Transverse colon (tissue), 4 donors: ENCODE results near the gene AADAT. TPM values are rescaled to one million over a fixed set of nuclear protein-coding genes. Genes with fewer than 3 reads are reported as not detected.
"Not testable (repeated sequence)": the region's sequence is repeated elsewhere in the genome, so short reads cannot be mapped to it uniquely, and the experiment has no call there.

Source experiments
- DNase-seq: peaks from one replicate; pipeline ENCODE4 v3.0.0-alpha.2; 2019
- H3K27ac ChIP-seq, 4 donors: fragments of 200-600 bp; sonication (generic); 2 replicates each; pipeline ENCODE4 v1.5.1; 2016 to 2018; ENCODE audit warnings: inconsistent platforms in 4 of 4
- H3K27me3 ChIP-seq: fragments of 200-600 bp; sonication (generic); 2 replicates; pipeline ENCODE4 v1.5.1; 2017; ENCODE audit warnings: inconsistent platforms
- H3K36me3 ChIP-seq, 4 donors: fragments of 200-600 bp; sonication (generic); 2 replicates each; pipeline ENCODE4 v1.5.1; 2017 to 2019; ENCODE audit warnings: inconsistent platforms in 4 of 4
- H3K4me1 ChIP-seq, 4 donors: fragments of 200-600 bp; sonication (generic); 2 replicates each; pipeline ENCODE4 v1.5.1; 2017 to 2020; ENCODE audit warnings: inconsistent platforms in 4 of 4
- H3K4me3 ChIP-seq, 4 donors: fragments of 200-600 bp; sonication (generic); 1 replicate in 1 of 4; 2 replicates in 3 of 4; pipeline versions ENCODE4 v1.5.1 to v1.6.1; 2017 to 2019; ENCODE audit warnings: inconsistent platforms in 4 of 4
- H3K9me3 ChIP-seq, 2 donors: fragments of 200-600 bp; sonication (generic); 2 replicates each; pipeline ENCODE4 v1.5.1; 2017 to 2019; ENCODE audit warnings: inconsistent platforms in 2 of 2
- CTCF ChIP-seq, 5 experiments: fragments of 200-600 bp in 3 of 5; fragments of 450-650 bp in 2 of 5; sonication (generic) in 3 of 5; IDR thresholded peaks; 1 replicate in 2 of 5; 2 replicates in 3 of 5; pipeline ENCODE4 v1.5.1; 2016 to 2017; ENCODE audit warnings: antibody characterized with exemption in 5 of 5, inconsistent platforms in 3 of 5, mild to moderate bottlenecking in 2 of 5, moderate library complexity in 1 of 5
- EP300 ChIP-seq: sonication (generic); formaldehyde crosslinking; IDR thresholded peaks from one replicate; pipeline ENCODE4 v1.6.1; 2017; ENCODE audit warnings: antibody characterized with exemption, low read depth
- POLR2A ChIP-seq: fragments of 450-650 bp; IDR thresholded peaks from one replicate; pipeline ENCODE4 v1.6.1; 2016; ENCODE audit warnings: antibody characterized with exemption, mild to moderate bottlenecking, moderate library complexity
- POLR2AphosphoS5 ChIP-seq, 3 donors: sonication (generic); formaldehyde crosslinking; IDR thresholded peaks; one replicate each; pipeline ENCODE4 v1.6.1; 2016; ENCODE audit warnings: antibody characterized with exemption in 3 of 3
- WGBS, 2 donors: methylation state at CpG; one replicate each; pipeline ENCODE4 v1.1.5; 2018; ENCODE audit warnings: low coverage in 1 of 2; 5-methylcytosine and 5-hydroxymethylcytosine counted together
- in situ Hi-C, 4 donors: fragments of 200-750 bp; cut with MboI; loops; one replicate each; pipeline versions ENCODE4 v1.15.0 to v1.15.1; 2017; ENCODE audit warnings: low sequenced_read_pairs in 3 of 4, low pct_ligation_motif_present in 1 of 4, low pct_unique_long_range_greater_than_20kb in 1 of 4
- intact Hi-C: fragments of 100-400 bp; cut with DNase I; formaldehyde crosslinking; loops from one replicate; pipeline ENCODE4 v1.15.1; 2023; ENCODE audit warnings: low total_unique reads
- total RNA-seq, 4 donors: library from RNA; depleted of rRNA; stranded (reverse); fragments of >200 nt; gene quantifications; one replicate each; pipeline ENCODE4 v1.1.0, GENCODE V29; 2016

The AADAT gene
- total RNA-seq, 4 donors from 2014 or later: 2.7 to 10.9 (median 4.0) TPM; not detected in 1

- DNase-seq: no peak
- intact Hi-C loops (no loop called here), in situ Hi-C loops (no loop called here)
- TF ChIP-seq EP300 (no peak), CTCF (IDR thresholded peaks at IDR 0.05) (no peak), POLR2A (no peak), POLR2AphosphoS5 (IDR thresholded peaks at IDR 0.05) (no peak)
- no peaks in the 10 kb centered on the region for H3K4me1 ChIP-seq
- no peak overlapping the region for H3K27ac ChIP-seq
- no peak overlapping the region for H3K4me3 ChIP-seq
- no peaks in the 10 kb centered on the region for H3K27me3 ChIP-seq
- H3K36me3 ChIP-seq: no peaks in the 10 kb centered on the region
- no peaks in the 10 kb centered on the region for H3K9me3 ChIP-seq
Measured at GRCh38 chr4:170122252-170122651, 32.5 kb upstream of the AADAT start.

GRCh38 chr4:170114636-170115035, 24.9 kb upstream of the AADAT start:
- H3K27me3 ChIP-seq: peaks cover 6% of the 10 kb centered on the region
- TF ChIP-seq CTCF (IDR thresholded peaks at IDR 0.05) (no peak), EP300 (no peak), POLR2AphosphoS5 (IDR thresholded peaks at IDR 0.05) (no peak), POLR2A (no peak)
- H3K27ac ChIP-seq: no peak overlapping the region
- intact Hi-C loops (no loop called here), in situ Hi-C loops (no loop called here)
- DNase-seq: no peak
- WGBS, 2 donors: 66 to 84% methylated on average over 4 of the region's 4 CpGs
- H3K9me3 ChIP-seq: no peaks in the 10 kb centered on the region
- no peak overlapping the region for H3K4me3 ChIP-seq
- no peaks in the 10 kb centered on the region for H3K4me1 ChIP-seq
- no peaks in the 10 kb centered on the region for H3K36me3 ChIP-seq

GRCh38 chr4:170114183-170114582, 24.4 kb upstream of the AADAT start:
- H3K4me1 ChIP-seq, H3K36me3 ChIP-seq, H3K9me3 ChIP-seq, H3K27ac ChIP-seq, H3K27me3 ChIP-seq, in situ Hi-C loops, intact Hi-C loops, H3K4me3 ChIP-seq, DNase-seq: not testable (repeated sequence)
- 23 to 50% methylated on average over 1 of the region's 1 CpG for WGBS, 2 donors

GRCh38 chr4:170111546-170111945, 21.8 kb upstream of the AADAT start:
- H3K4me1 ChIP-seq: no peaks in the 10 kb centered on the region
- H3K27me3 ChIP-seq: peaks cover 6% of the 10 kb centered on the region
- H3K36me3 ChIP-seq: no peaks in the 10 kb centered on the region
- no peak for DNase-seq
- no peak for TF ChIP-seq POLR2A
- no peak for TF ChIP-seq EP300
- TF ChIP-seq CTCF (IDR thresholded peaks at IDR 0.05): no peak
- no peak for TF ChIP-seq POLR2AphosphoS5 (IDR thresholded peaks at IDR 0.05)
- WGBS, 2 donors: 82 to 92% methylated on average over 2 to 3 of the region's 3 CpGs
- intact Hi-C loops (no loop called here), in situ Hi-C loops (no loop called here)
- H3K4me3 ChIP-seq: no peak overlapping the region
- H3K9me3 ChIP-seq: no peaks in the 10 kb centered on the region
- H3K27ac ChIP-seq: no peak overlapping the region

- Histone ChIP-seq H3K9me3 (no peaks in the 10 kb centered on the region), H3K4me1 (no peaks in the 10 kb centered on the region), H3K4me3 (no peak overlapping the region), H3K27ac (no peak overlapping the region), H3K36me3 (no peaks in the 10 kb centered on the region), H3K27me3 (peaks cover 6% of the 10 kb centered on the region)
- TF ChIP-seq CTCF (IDR thresholded peaks at IDR 0.05) (no peak), POLR2A (no peak), EP300 (no peak), POLR2AphosphoS5 (IDR thresholded peaks at IDR 0.05) (no peak)
- intact Hi-C loops: no loop called here
- in situ Hi-C loops: no loop called here
- DNase-seq: no peak
- 79 to 86% methylated on average over 2 of the region's 2 CpGs for WGBS, 2 donors
Measured at GRCh38 chr4:170111085-170111484, 21.3 kb upstream of the AADAT start.
